H1 (cell line): ENCODE results near the gene TMA7B. TPM values are rescaled to one million over a fixed set of nuclear protein-coding genes. Genes with fewer than 3 reads are reported as not detected.
A peak's percentile ranks its signal among the peaks of the same experiment; 100 is the strongest.

Source experiments
- CBX5 ChIP-seq: fragments of 300-800, 300-1000 bp; sonication (generic); IDR thresholded peaks from 2 replicates; pipeline ENCODE4 v1.7.1; 2016; ENCODE audit warnings: antibody characterized with exemption, low read length, low read depth
- CEBPB ChIP-seq: IDR thresholded peaks from 2 replicates; pipeline ENCODE4 v1.6.1; 2012; ENCODE audit warnings: low read depth, low read length
- MAFK ChIP-seq: IDR thresholded peaks from 2 replicates; pipeline ENCODE4 v1.6.1; 2012; ENCODE audit warnings: low read depth, mild to moderate bottlenecking, improper control_type of control experiment, low read length
- RAD21 ChIP-seq, 2 experiments: IDR thresholded peaks in 1 of 2; conservative IDR thresholded peaks in 1 of 2; 2 replicates each; pipeline ENCODE4 v1.6.1; 2011; ENCODE audit warnings: low read depth in 2 of 2, low read length in 2 of 2, improper control_type of control experiment in 1 of 2, inconsistent platforms in 1 of 2, mild to moderate bottlenecking in 1 of 2, moderate library complexity in 1 of 2
- ZNF274 ChIP-seq: IDR thresholded peaks from 2 replicates; pipeline ENCODE4 v1.7.0; 2012; ENCODE audit warnings: low read length, borderline replicate concordance; ENCODE audit errors: extremely low read depth
- polyA plus RNA-seq, 7 experiments: library from polyadenylated mRNA; depleted of rRNA in 3 of 7; stranded (reverse) in 5 of 7; unstranded in 2 of 7; fragments of >200 nt in 5 of 7; fragments of 200-250 nt in 2 of 7; gene quantifications; 1 replicate in 5 of 7; 2 replicates in 1 of 7; 4 replicates in 1 of 7; pipeline versions ENCODE4 v1.2.1 to v1.2.3, GENCODE V29; 2011 to 2013; ENCODE audit warnings: missing spikeins in 2 of 7, mixed read lengths in 2 of 7
- total RNA-seq: library from RNA; stranded (reverse); fragmentation: NEBNext Ultra II Directional; extraction: Animal tissue kit (Norgen Biotek cat#: 25700); gene quantifications from 2 replicates; pipeline ENCODE4 v1.2.1, GENCODE V29; 2021

Gene TMA7B
- total and polyA plus RNA-seq, 2 of the 8 experiments (the other 6 are each of a cell fraction or from before 2014, with no cell fraction given), result not detected

DNA sequence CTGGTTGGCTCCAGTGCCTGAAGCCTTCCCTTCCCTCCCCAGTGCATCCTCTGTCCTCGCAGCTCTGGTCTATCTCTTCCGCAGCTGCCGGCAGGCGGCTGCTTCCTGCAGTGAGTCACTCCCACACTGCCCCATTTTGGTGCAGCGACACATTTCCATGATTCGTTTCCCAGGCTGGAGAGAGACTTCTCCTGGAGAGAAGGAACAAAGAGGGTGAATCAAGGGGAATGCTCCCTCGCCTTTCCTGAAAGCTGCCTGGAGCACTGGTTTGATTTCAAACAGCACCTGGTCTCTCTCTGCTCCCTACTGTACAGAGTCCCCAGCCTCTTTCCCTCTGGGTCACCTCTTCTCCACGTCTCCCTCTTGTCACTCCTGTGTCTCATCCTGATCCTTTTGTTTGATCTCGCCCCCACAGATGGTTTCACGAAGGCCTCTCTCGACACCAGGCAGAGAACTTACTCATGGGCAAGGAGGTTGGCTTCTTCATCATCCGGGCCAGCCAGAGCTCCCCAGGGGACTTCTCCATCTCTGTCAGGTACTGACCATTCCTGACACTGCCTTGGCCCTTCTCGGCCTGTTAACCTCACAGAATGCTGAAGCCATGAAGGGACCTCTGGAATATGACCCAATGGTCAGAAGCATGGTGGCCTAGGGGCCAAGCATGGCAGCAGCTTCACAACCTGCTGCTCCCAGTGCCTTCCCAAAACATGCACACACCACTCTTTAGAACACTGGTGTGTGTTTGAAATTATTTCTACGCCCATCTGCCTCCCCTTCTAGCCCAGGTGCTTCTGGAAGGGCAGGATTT, at the start of gene TMA7B (continued):
- TF ChIP-seq RAD21 (IDR thresholded peaks at IDR 0.05 in 1 of 2, conservative IDR thresholded peaks at IDR 0.05 in 1 of 2; ENCODE audit: low read depth in 2 of 2, low read length in 2 of 2) (peak; percentile 12 to 40; a peak in 2 of 4 replicates), CBX5 (no peak), CEBPB (no peak), ZNF274 (no peak), MAFK (no peak)
